Thymus (tissue), 11 donors: ENCODE data around the gene LETM1. TPM values are rescaled to one million over a fixed set of nuclear protein-coding genes. Genes with fewer than 3 reads are reported as not detected.

Source experiments
- DNase-seq, 9 donors: peaks; one replicate each; pipeline ENCODE4 v3.0.0-alpha.2; 2013; ENCODE audit warnings: low spot score in 9 of 9, low read depth in 6 of 9, missing footprints in 1 of 9
- H3K27ac ChIP-seq, 2 donors: one replicate each; pipeline ENCODE4 v1.5.1; 2013; ENCODE audit warnings: control low read depth in 1 of 2, low read depth in 1 of 2, low read length in 1 of 2, mild to moderate bottlenecking in 1 of 2, moderate library complexity in 1 of 2
- H3K27me3 ChIP-seq, 2 donors: one replicate each; pipeline ENCODE4 v1.5.1; 2013; ENCODE audit warnings: low read length in 1 of 2; ENCODE audit not compliant: control insufficient read depth in 2 of 2, insufficient read depth in 1 of 2
- H3K36me3 ChIP-seq, 2 donors: one replicate each; pipeline ENCODE4 v1.5.1; 2013; ENCODE audit warnings: low read length in 1 of 2, mild to moderate bottlenecking in 1 of 2, moderate library complexity in 1 of 2; ENCODE audit not compliant: control insufficient read depth in 2 of 2, insufficient read depth in 2 of 2
- H3K4me1 ChIP-seq, 2 donors: one replicate each; pipeline ENCODE4 v1.5.1; 2013; ENCODE audit warnings: low read length in 2 of 2; ENCODE audit not compliant: control insufficient read depth in 2 of 2, insufficient read depth in 2 of 2
- H3K4me3 ChIP-seq, 2 donors: one replicate each; pipeline ENCODE4 v1.5.1; 2013; ENCODE audit warnings: low read length in 2 of 2, control low read depth in 1 of 2, mild to moderate bottlenecking in 1 of 2
- H3K9me3 ChIP-seq, 2 donors: one replicate each; pipeline ENCODE4 v1.5.1; 2013; ENCODE audit warnings: low read length in 1 of 2, mild to moderate bottlenecking in 1 of 2; ENCODE audit not compliant: control insufficient read depth in 2 of 2, insufficient read depth in 1 of 2
- WGBS: extraction: QIAGEN DNeasy Blood & Tissue Kit; methylation state at CpG from one replicate; pipeline ENCODE4 v1.1.7; 2013; 5-methylcytosine and 5-hydroxymethylcytosine counted together
- polyA plus RNA-seq: library from polyadenylated mRNA; stranded (reverse); fragments of 200-250 nt; gene quantifications from one replicate; pipeline ENCODE4 v1.2.3, GENCODE V29; 2013
- total RNA-seq: library from RNA; stranded (reverse); fragments of 120-200 nt; gene quantifications from one replicate; pipeline ENCODE4 v1.2.4, GENCODE V29; 2013
- donor health status: healthy.

Gene LETM1
- total and polyA plus RNA-seq, 2 donors = 16.8 to 68.3 TPM

DNA sequence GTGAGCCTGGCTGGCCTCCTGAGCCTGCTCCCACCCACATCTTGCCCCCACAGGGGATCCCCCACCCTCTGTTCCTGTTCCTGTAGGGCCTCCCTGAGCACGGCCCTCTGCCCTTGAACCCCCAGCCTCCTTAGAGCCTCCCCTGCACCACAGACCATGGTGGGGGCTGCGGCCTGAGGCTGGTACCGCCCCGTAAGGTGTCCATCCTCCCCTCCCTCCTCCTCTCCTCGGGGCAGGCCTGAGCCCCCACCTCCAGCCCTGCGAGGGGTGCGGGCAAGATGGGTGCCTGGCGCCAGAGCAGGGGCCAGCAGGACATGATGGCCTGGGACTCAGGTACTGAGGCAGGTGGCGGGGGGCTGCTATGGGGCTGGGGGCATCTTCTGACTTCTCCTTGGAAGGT, 91.3 kb downstream of the LETM1 start:
- H3K4me1 ChIP-seq = peaks cover 0 to 27% of the 10 kb centered on the region in 2 donors
- 95% methylated on average over 9 of the region's 9 CpGs for WGBS

DNA sequence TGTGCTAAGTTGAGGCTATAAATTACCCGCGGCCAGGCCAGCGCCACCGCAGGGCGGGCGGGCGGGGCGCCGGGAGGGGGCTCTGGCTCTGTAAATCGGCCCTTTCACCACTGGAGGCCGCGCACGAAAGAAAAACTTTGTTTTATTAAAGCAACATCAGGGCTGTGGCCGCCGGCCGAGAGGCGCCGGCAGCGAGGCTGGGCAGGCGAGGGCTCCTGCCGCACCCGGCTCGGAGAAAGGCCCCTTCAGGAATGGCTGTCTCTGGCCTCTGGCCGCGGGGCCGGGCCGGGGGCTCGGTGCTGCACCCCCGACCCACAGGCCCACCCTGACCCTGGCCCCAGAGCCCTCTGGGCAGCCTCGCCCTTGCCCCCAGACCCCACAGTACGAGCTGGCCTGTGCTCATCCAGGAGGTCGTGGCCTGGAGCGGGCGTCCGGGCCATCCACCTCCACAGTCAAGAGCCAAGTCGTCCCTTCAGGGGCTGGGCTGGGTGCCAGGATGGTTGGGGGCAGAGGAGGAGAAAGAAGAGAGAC, 92.3 kb downstream of the LETM1 start:
- peaks cover 63 to 71% of the 10 kb centered on the region in 2 donors for H3K27me3 ChIP-seq
- 22% methylated on average over 36 of the region's 36 CpGs for WGBS
- DNase-seq = no peak
- H3K4me3 ChIP-seq = no peak overlapping the region
- H3K9me3 ChIP-seq = peaks cover 2 to 4% of the 10 kb centered on the region in 2 donors
- no peak overlapping the region for H3K27ac ChIP-seq
- peaks cover 0 to 17% of the 10 kb centered on the region in 2 donors for H3K4me1 ChIP-seq
- H3K36me3 ChIP-seq = no peaks in the 10 kb centered on the region

More for the DNA sequence above, 91.3 kb downstream of the LETM1 start:
- H3K27me3 ChIP-seq = peaks cover 74 to 81% of the 10 kb centered on the region in 2 donors
- H3K36me3 ChIP-seq = no peaks in the 10 kb centered on the region
- H3K4me3 ChIP-seq = no peak overlapping the region
- no peak overlapping the region for H3K27ac ChIP-seq
- H3K9me3 ChIP-seq = peaks cover 2 to 4% of the 10 kb centered on the region in 2 donors
- DNase-seq = no peak

DNA sequence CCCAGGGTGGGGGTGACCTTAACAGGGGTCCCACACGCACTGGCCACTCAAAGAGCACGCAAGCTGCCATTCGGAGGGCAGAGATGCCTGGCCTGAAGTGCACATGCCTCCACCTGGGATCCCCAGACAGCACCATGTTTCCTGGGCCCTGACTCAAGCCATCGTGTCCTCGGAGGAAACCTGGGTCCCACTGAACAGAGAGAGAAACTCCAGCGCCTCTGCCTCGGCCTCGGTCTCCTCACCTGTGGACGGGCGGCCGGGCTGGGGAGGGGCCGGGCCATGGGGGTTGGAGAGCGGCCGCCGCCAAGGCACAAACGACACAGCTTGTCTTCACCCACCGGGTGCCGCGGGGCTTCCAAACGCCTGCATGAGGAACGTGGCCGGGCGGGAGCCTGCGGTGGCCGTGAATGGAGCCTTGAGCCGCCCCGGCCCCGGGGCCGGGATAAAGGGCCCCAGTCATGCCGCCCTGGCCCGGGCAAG, 92.8 kb downstream of the LETM1 start:
- H3K27ac ChIP-seq = no peak overlapping the region
- peaks cover 58 to 66% of the 10 kb centered on the region in 2 donors for H3K27me3 ChIP-seq
- H3K9me3 ChIP-seq = peaks cover 2 to 4% of the 10 kb centered on the region in 2 donors
- WGBS = 41% methylated on average over 31 of the region's 31 CpGs
- H3K4me3 ChIP-seq = no peak overlapping the region
- peaks cover 0 to 12% of the 10 kb centered on the region in 2 donors for H3K4me1 ChIP-seq
- DNase-seq = no peak
- H3K36me3 ChIP-seq = no peaks in the 10 kb centered on the region

- no peak overlapping the region for H3K4me3 ChIP-seq
- 95% methylated on average over 20 of the region's 20 CpGs for WGBS
- peaks cover 0 to 11% of the 10 kb centered on the region in 2 donors for H3K4me1 ChIP-seq
- H3K9me3 ChIP-seq = peaks cover 2 to 4% of the 10 kb centered on the region in 2 donors
- H3K36me3 ChIP-seq = no peaks in the 10 kb centered on the region
- no peak for DNase-seq
- no peak overlapping the region for H3K27ac ChIP-seq
- peaks cover 52 to 60% of the 10 kb centered on the region in 2 donors for H3K27me3 ChIP-seq
These were observed 93.5 kb downstream of the LETM1 start for GRCh38 chr4:1762264-1763010.

Other genes with a start within 250 kb of the LETM1 start
- gene FAM53A, start 171.8 kb downstream of the LETM1 start, total RNA-seq = 1.0 TPM
- 2.0 TPM for gene FAM53A, start 171.8 kb downstream of the LETM1 start, polyA plus RNA-seq
- 96.2 TPM for gene SLBP, start 143.8 kb downstream of the LETM1 start, total RNA-seq
- 53.1 TPM for gene SLBP, start 143.8 kb downstream of the LETM1 start, polyA plus RNA-seq
- gene TMEM129, start 134.8 kb downstream of the LETM1 start, total RNA-seq = 15.1 TPM
- gene TMEM129, start 134.8 kb downstream of the LETM1 start, polyA plus RNA-seq = 23.2 TPM
- 31.4 TPM for gene TACC3, start 134.6 kb downstream of the LETM1 start, total RNA-seq
- 46.7 TPM for gene TACC3, start 134.6 kb downstream of the LETM1 start, polyA plus RNA-seq
- 3.8 TPM for gene FGFR3, start 62.9 kb downstream of the LETM1 start, total RNA-seq
- 13.2 TPM for gene FGFR3, start 62.9 kb downstream of the LETM1 start, polyA plus RNA-seq
- 65.3 TPM for gene NSD2, start 15.2 kb upstream of the LETM1 start, total RNA-seq
- 18.6 TPM for gene NSD2, start 15.2 kb upstream of the LETM1 start, polyA plus RNA-seq
- gene NELFA, start 152.8 kb upstream of the LETM1 start, total RNA-seq = 10.9 TPM
- gene NELFA, start 152.8 kb upstream of the LETM1 start, polyA plus RNA-seq = 37.2 TPM
- 0.09 TPM for gene NAT8L, start 203.2 kb upstream of the LETM1 start, total RNA-seq
- 0.43 TPM for gene NAT8L, start 203.2 kb upstream of the LETM1 start, polyA plus RNA-seq